ENCODE data around the gene TRIM26. TPM values are rescaled to one million over a fixed set of nuclear protein-coding genes. Genes with fewer than 3 reads are reported as not detected.

The TRIM26 gene
- total and polyA plus RNA-seq, 2 of the 8 experiments (the other 6 are each of a cell fraction or from before 2014, with no cell fraction given), result 21.5 to 32.3 TPM

DNA sequence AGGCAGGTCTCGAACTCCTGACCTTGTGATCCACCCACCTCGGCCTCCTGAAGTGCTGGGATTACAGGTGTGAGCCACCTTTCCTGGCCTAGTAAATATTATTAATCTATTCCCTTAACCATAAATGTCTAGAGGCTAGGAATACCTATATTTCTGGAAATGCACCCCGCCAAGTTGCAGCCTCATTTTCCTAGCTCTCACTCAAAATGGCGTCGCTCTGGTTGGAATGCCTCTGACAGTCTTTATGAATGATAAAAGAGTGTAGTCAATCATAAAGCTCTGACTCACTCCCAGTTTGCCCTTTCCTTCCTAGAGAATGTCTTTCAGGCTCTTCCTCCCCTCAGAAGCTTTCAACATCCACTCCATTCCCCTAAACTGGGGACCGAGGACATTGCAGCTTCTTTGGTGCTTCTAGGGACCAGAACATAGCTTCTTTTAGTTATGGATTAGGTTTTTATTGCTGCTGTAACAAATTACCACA, 14.1 kb upstream of the TRIM26 start:
- no peak overlapping the region for H2BK5ac ChIP-seq (ENCODE audit: low read depth, low read length)
- H2AFZ ChIP-seq (ENCODE audit: low read length), result peak overlapping the region; percentile 54; the same call in 1 of the 2 replicates
- H3K27me3 ChIP-seq (replicated peaks in 1 of 4; ENCODE audit: control insufficient read depth in 3 of 4, extremely low read depth in 1 of 4, insufficient read depth in 3 of 4, low read length in 3 of 4), result no peaks in the 10 kb centered on the region
- H4K91ac ChIP-seq (replicated peaks; ENCODE audit: insufficient read length, low read length), result no peak overlapping the region
- H2BK12ac ChIP-seq (ENCODE audit: low read depth, low read length), result no peak overlapping the region
- ChIA-PET CTCF (ENCODE audit: partially characterized antibody) (interaction anchor here (0.6 to 2.5 kb wide), 6 partner anchors 8 to 500 kb away, joined by 3 to 13 read pairs (median 4); partner anchors contain the start of gene TRIM26), POLR2A (ENCODE audit: partially characterized antibody) (interaction anchor here (1.1 to 1.5 kb wide), 4 partner anchors 8 to 68 kb away, joined by 3 to 5 read pairs (median 3); partner anchors contain the start of gene TRIM26)
- no peaks in the 10 kb centered on the region for H3K4me1 ChIP-seq (replicated peaks in 1 of 4; ENCODE audit: control insufficient read depth in 3 of 4, insufficient read depth in 4 of 4, low read length in 3 of 4)
- FAIRE-seq (no peak), DNase-seq (ENCODE audit: low read depth in 1 of 2, low spot score in 2 of 2) (no peak)
- no peak overlapping the region for H4K5ac ChIP-seq (ENCODE audit: insufficient read length, low read depth, low read length)
- H3K9ac ChIP-seq (replicated peaks in 1 of 4; ENCODE audit: extremely low read depth in 1 of 4, low read depth in 3 of 4, low read length in 3 of 4), result no peak overlapping the region
- no peak overlapping the region for H3K4me2 ChIP-seq (ENCODE audit: insufficient read depth in 1 of 2, low read depth in 2 of 2, low read length in 2 of 2)
- no peak overlapping the region for H2BK15ac ChIP-seq (ENCODE audit: low read length)
- H3K36me3 ChIP-seq (ENCODE audit: control insufficient read depth in 2 of 4, insufficient read depth in 4 of 4, low read length in 3 of 4), result no peaks in the 10 kb centered on the region
- no peak overlapping the region for H3K56ac ChIP-seq (replicated peaks; ENCODE audit: insufficient read length, low read depth, low read length)
- H3K27ac ChIP-seq (ENCODE audit: low read depth, low read length), result no peak overlapping the region
- H3K4me3 ChIP-seq (ENCODE audit: extremely low read depth in 1 of 4, insufficient read depth in 2 of 4, low read depth in 3 of 4, low read length in 4 of 4), result no peak overlapping the region
- H3K23ac ChIP-seq (ENCODE audit: insufficient read length), result no peak overlapping the region
- H4K8ac ChIP-seq (ENCODE audit: extremely low read depth, insufficient read depth, low read length), result no peak overlapping the region
- no peak overlapping the region for H2BK20ac ChIP-seq (ENCODE audit: low read length)
- no peaks in the 10 kb centered on the region for H3K23me2 ChIP-seq (ENCODE audit: low read depth, low read length)
- H3K9me3 ChIP-seq (ENCODE audit: insufficient read depth in 2 of 2, low read depth in 1 of 2, low read length in 1 of 2), result peaks cover 10 to 12% of the 10 kb centered on the region in 2 experiments; a peak in 3 of 4 replicates
- no peaks in the 10 kb centered on the region for H3K79me1 ChIP-seq (ENCODE audit: low read depth, low read length)
- WGBS, 2 experiments (ENCODE audit: extremely low coverage in 1 of 2, insufficient coverage in 1 of 2, insufficient read length in 1 of 2, insufficient replicate concordance in 2 of 2, low coverage in 1 of 2, low lambda C conversion rate in 2 of 2, missing lambda C conversion rate in 1 of 2), result 87% methylated on average over 6 of the region's 6 CpGs; no CpG with 5 or more reads in 1 of the 2 experiments
- H2BK120ac ChIP-seq (replicated peaks; ENCODE audit: low read depth, low read length), result no peak overlapping the region
- no peak overlapping the region for H3K4ac ChIP-seq (replicated peaks; ENCODE audit: insufficient read length, low read depth, low read length)
- no peak overlapping the region for H2AK5ac ChIP-seq (ENCODE audit: low read depth, low read length)
- H3K14ac ChIP-seq (ENCODE audit: insufficient read length), result no peak overlapping the region
- H4K20me1 ChIP-seq (replicated peaks in 1 of 2; ENCODE audit: control insufficient read depth in 1 of 2, insufficient read depth in 2 of 2, low read length in 2 of 2), result no peaks in the 10 kb centered on the region
- H3K79me2 ChIP-seq (ENCODE audit: control insufficient read depth in 1 of 2, insufficient read depth in 2 of 2, low read length in 2 of 2), result no peaks in the 10 kb centered on the region
- no peak overlapping the region for H3K18ac ChIP-seq (ENCODE audit: extremely low read depth, low read length)
- no peak for TF ChIP-seq ASH2L (IDR thresholded peaks at IDR 0.05; ENCODE audit: low read length)
- no peak for TF ChIP-seq RXRA (IDR thresholded peaks at IDR 0.05; ENCODE audit: insufficient read depth, low read depth, low read length)
- TF ChIP-seq CREB1 (IDR thresholded peaks at IDR 0.05), result no peak
- TF ChIP-seq MAFK (IDR thresholded peaks at IDR 0.05; ENCODE audit: low read depth, low read length), result no peak
- TF ChIP-seq RBBP5 (IDR thresholded peaks at IDR 0.05; ENCODE audit: borderline replicate concordance, low read depth, low read length), result no peak
- no peak for TF ChIP-seq JUN (IDR thresholded peaks at IDR 0.05; ENCODE audit: low read depth, low read length)
- no peak for TF ChIP-seq POLR2A (IDR thresholded peaks at IDR 0.05; ENCODE audit: control extremely low read depth in 1 of 2, low read depth in 2 of 2, low read length in 2 of 2)
- TF ChIP-seq, protein P1, sequence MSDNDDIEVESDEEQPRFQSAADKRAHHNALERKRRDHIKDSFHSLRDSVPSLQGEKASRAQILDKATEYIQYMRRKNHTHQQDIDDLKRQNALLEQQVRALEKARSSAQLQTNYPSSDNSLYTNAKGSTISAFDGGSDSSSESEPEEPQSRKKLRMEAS (IDR thresholded peaks at IDR 0.05), result no peak
- TF ChIP-seq FOSL1 (IDR thresholded peaks at IDR 0.05; ENCODE audit: insufficient read depth, low read depth, low read length), result no peak
- TF ChIP-seq GABPA (IDR thresholded peaks at IDR 0.05; ENCODE audit: borderline replicate concordance, insufficient read depth, low read length), result no peak
- no peak for TF ChIP-seq RNF2 (IDR thresholded peaks at IDR 0.05; ENCODE audit: borderline replicate concordance, low read depth, low read length, missing control alignments, poor library complexity, severe bottlenecking)
- no peak for TF ChIP-seq HDAC6 (IDR thresholded peaks at IDR 0.05; ENCODE audit: low read depth, low read length)
- TF ChIP-seq KDM1A (IDR thresholded peaks at IDR 0.05; ENCODE audit: borderline replicate concordance, low read length), result no peak
